ENCODE results near the gene KCNB1. TPM values are rescaled to one million over a fixed set of nuclear protein-coding genes. Genes with fewer than 3 reads are reported as not detected.

Gene KCNB1
- total and polyA plus RNA-seq, 11 donors: 0.72 to 4.9 (median 1.3) TPM

- WGBS, 4 donors: 90 to 97% (median 95%) methylated on average over 12 of the region's 12 CpGs
- Histone ChIP-seq H3K36me3 (no peaks in the 10 kb centered on the region), H3K4me1 (no peaks in the 10 kb centered on the region), H3K9me3 (no peaks in the 10 kb centered on the region), H3K4me3 (no peak overlapping the region), H3K27me3 (peaks cover 0 to 15% (median 2%) of the 10 kb centered on the region in 9 donors), H3K27ac (no peak overlapping the region)
- ATAC-seq: no peak
- TF ChIP-seq POLR2A (IDR thresholded peaks at IDR 0.05) (no peak), CTCF (IDR thresholded peaks at IDR 0.05) (no peak)
- DNase-seq: no peak
- intact Hi-C loops (cut with DNase I): loop anchor here in 9 of 10 donors (2.0 to 10.0 kb wide), 6 partner anchors 147 to 273 kb away; partner anchors contain the start of gene KCNB1 (in 1 of the 9)
Measured at GRCh38 chr20:49335476-49335875, 147.0 kb downstream of the KCNB1 start.

GRCh38 chr20:49330701-49331615 lies 151.5 kb downstream of the KCNB1 start:
- H3K36me3 ChIP-seq: no peaks in the 10 kb centered on the region
- ATAC-seq (no peak), DNase-seq (no peak)
- intact Hi-C loops (cut with DNase I): loop anchor here in 9 of 10 donors (5.0 to 10.0 kb wide), 5 partner anchors 156 to 276 kb away; no protein-coding TSS in a partner anchor
- no peak overlapping the region for H3K27ac ChIP-seq
- 75 to 83% (median 76%) methylated on average over 3 of the region's 3 CpGs for WGBS, 4 donors
- no peaks in the 10 kb centered on the region for H3K9me3 ChIP-seq
- H3K4me1 ChIP-seq: no peaks in the 10 kb centered on the region
- no peak overlapping the region for H3K4me3 ChIP-seq
- TF ChIP-seq POLR2A (IDR thresholded peaks at IDR 0.05) (no peak), CTCF (IDR thresholded peaks at IDR 0.05) (no peak)
- peaks cover 0 to 28% (median 7%) of the 10 kb centered on the region in 9 donors for H3K27me3 ChIP-seq

- TF ChIP-seq CTCF (IDR thresholded peaks at IDR 0.05) (no peak), POLR2A (IDR thresholded peaks at IDR 0.05) (no peak)
- peaks cover 0 to 4% (median 0%) of the 10 kb centered on the region in 12 donors for H3K4me1 ChIP-seq
- ATAC-seq (no peak), DNase-seq (no peak)
- H3K9me3 ChIP-seq: no peaks in the 10 kb centered on the region
- intact Hi-C loops (cut with DNase I): no loop called here
- H3K4me3 ChIP-seq: no peak overlapping the region
- H3K27me3 ChIP-seq: peaks cover 0 to 28% (median 7%) of the 10 kb centered on the region in 9 donors
- H3K36me3 ChIP-seq: no peaks in the 10 kb centered on the region
- H3K27ac ChIP-seq: no peak overlapping the region
Measured at GRCh38 chr20:49328790-49329189, 153.7 kb downstream of the KCNB1 start.

GRCh38 chr20:49326026-49326425 lies 156.4 kb downstream of the KCNB1 start:
- no peak overlapping the region for H3K27ac ChIP-seq
- no peaks in the 10 kb centered on the region for H3K9me3 ChIP-seq
- TF ChIP-seq POLR2A (IDR thresholded peaks at IDR 0.05): no peak
- peaks cover 0 to 12% (median 0%) of the 10 kb centered on the region in 12 donors for H3K4me1 ChIP-seq
- H3K36me3 ChIP-seq: no peaks in the 10 kb centered on the region
- no peak for ATAC-seq
- no peak overlapping the region for H3K4me3 ChIP-seq
- 51 to 61% (median 54%) methylated on average over 10 of the region's 10 CpGs for WGBS, 4 donors
- DNase-seq: no peak
- peaks cover 0 to 25% (median 8%) of the 10 kb centered on the region in 9 donors for H3K27me3 ChIP-seq
- intact Hi-C loops (cut with DNase I): no loop called here

Measured in heart left ventricle (tissue), 16 donors.